ENCODE measurements around the gene RAB34.
A peak's percentile ranks its signal among the peaks of the same experiment; 100 is the strongest.

RAB34 gene

GRCh38 chr17:28710861-28711722 lies 6.6 kb downstream of the RAB34 start:
- DNase-seq = peak; percentile 97 to 98

GRCh38 chr17:28707339-28707720 lies 10.3 kb downstream of the RAB34 start:
- no peak for DNase-seq

GRCh38 chr17:28706471-28707338 lies 11.0 kb downstream of the RAB34 start:
- no peak for DNase-seq

GRCh38 chr17:28705728-28706334 lies 11.8 kb downstream of the RAB34 start:
- no peak for DNase-seq

GRCh38 chr17:28705074-28705659 lies 12.5 kb downstream of the RAB34 start:
- no peak for DNase-seq

GRCh38 chr17:28704219-28704858 lies 13.3 kb downstream of the RAB34 start:
- DNase-seq = no peak

GRCh38 chr17:28703552-28704218 lies 14.0 kb downstream of the RAB34 start:
- DNase-seq = no peak

GRCh38 chr17:28702752-28703150 lies 14.9 kb downstream of the RAB34 start:
- no peak for DNase-seq

- DNase-seq = no peak
These were observed 15.5 kb downstream of the RAB34 start for GRCh38 chr17:28702026-28702751.

GRCh38 chr17:28700830-28701492 lies 16.7 kb downstream of the RAB34 start:
- no peak for DNase-seq

GRCh38 chr17:28700278-28700677 lies 17.4 kb downstream of the RAB34 start:
- DNase-seq = no peak

GRCh38 chr17:28698253-28698941 lies 19.3 kb downstream of the RAB34 start:
- DNase-seq = no peak

GRCh38 chr17:28693869-28694268 lies 23.8 kb downstream of the RAB34 start:
- DNase-seq = no peak

GRCh38 chr17:28689011-28689410 lies 28.7 kb downstream of the RAB34 start:
- no peak for DNase-seq

- DNase-seq = no peak
These were observed 29.2 kb downstream of the RAB34 start for GRCh38 chr17:28688481-28688880.

GRCh38 chr17:28686296-28686695 lies 31.4 kb downstream of the RAB34 start:
- DNase-seq = peak; percentile 77 to 90

- DNase-seq = no peak
These were observed 32.3 kb downstream of the RAB34 start for GRCh38 chr17:28685366-28685765.

- DNase-seq = peak; percentile 99 to 100
These were observed 32.7 kb downstream of the RAB34 start for GRCh38 chr17:28684963-28685362.

- no peak for DNase-seq
These were observed 35.0 kb downstream of the RAB34 start for GRCh38 chr17:28682655-28683054.

- DNase-seq = peak in 1 of 2 experiments; percentile 38
These were observed 41.7 kb downstream of the RAB34 start for GRCh38 chr17:28675980-28676379.
